HG03521 (cell line): Measurements from ENCODE around the gene TMEM79.

Source experiments
- ATAC-seq: cut with Tn5 transposase; IDR thresholded peaks from one replicate; pipeline ENCODE4 v1.9.1; 2021; ENCODE audit warnings: mild to moderate bottlenecking, moderate library complexity; ENCODE audit not compliant: unreplicated experiment

TMEM79 gene

GRCh38 chr1:156262461-156263287, 21.5 kb upstream of the TMEM79 start:
- no peak for ATAC-seq

GRCh38 chr1:156263288-156263655, 20.9 kb upstream of the TMEM79 start:
- no peak for ATAC-seq

GRCh38 chr1:156266051-156266450, 18.1 kb upstream of the TMEM79 start:
- ATAC-seq = no peak

GRCh38 chr1:156268336-156268735, 15.8 kb upstream of the TMEM79 start:
- no peak for ATAC-seq

- ATAC-seq = no peak
Measured at GRCh38 chr1:156270314-156270713, 13.8 kb upstream of the TMEM79 start.

GRCh38 chr1:156276532-156276931, 7.6 kb upstream of the TMEM79 start:
- ATAC-seq = no peak

- ATAC-seq = no peak
Measured at GRCh38 chr1:156276966-156277381, 7.2 kb upstream of the TMEM79 start.

- no peak for ATAC-seq
Measured at GRCh38 chr1:156279837-156280236, 4.3 kb upstream of the TMEM79 start.

GRCh38 chr1:156281281-156281680, 2.8 kb upstream of the TMEM79 start:
- no peak for ATAC-seq

GRCh38 chr1:156281693-156282478, 2.2 kb upstream of the TMEM79 start:
- ATAC-seq = no peak

- peak; percentile 71 for ATAC-seq
Measured at GRCh38 chr1:156282479-156283222, 1.5 kb upstream of the TMEM79 start, which contains the start of gene SMG5. Gene SMG5, minus strand, starts transcription at chr1:156282825. Its CDS starts 145 bp downstream, at chr1:156282680.

- no peak for ATAC-seq
Measured at GRCh38 chr1:156283521-156283920, 604 bp upstream of the TMEM79 start.

GRCh38 chr1:156284757-156285156, 632 bp downstream of the TMEM79 start:
- ATAC-seq = no peak

- no peak for ATAC-seq
Measured at GRCh38 chr1:156285437-156285836, 1.3 kb downstream of the TMEM79 start.

- no peak for ATAC-seq
Measured at GRCh38 chr1:156286061-156286460, 1.9 kb downstream of the TMEM79 start.

GRCh38 chr1:156289857-156290256, 5.7 kb downstream of the TMEM79 start:
- no peak for ATAC-seq

- no peak for ATAC-seq
Measured at GRCh38 chr1:156291226-156292061, 7.3 kb downstream of the TMEM79 start.

- no peak for ATAC-seq
Measured at GRCh38 chr1:156293098-156293434, 8.9 kb downstream of the TMEM79 start.

GRCh38 chr1:156293895-156294294, 9.8 kb downstream of the TMEM79 start:
- ATAC-seq = no peak

- ATAC-seq = no peak
Measured at GRCh38 chr1:156295391-156295947, 11.3 kb downstream of the TMEM79 start, which contains the start of gene GLMP. Gene GLMP, minus strand, starts transcription at chr1:156295679. Its CDS starts 34 bp downstream, at chr1:156295645.
